IMR-90 (cell line): ENCODE measurements around the gene SYT8. TPM values are rescaled to one million over a fixed set of nuclear protein-coding genes. Genes with fewer than 3 reads are reported as not detected.

ENCODE experiments used
- ELK1 ChIP-seq: fragments of 150-350 bp; IDR thresholded peaks from 2 replicates; pipeline ENCODE4 v1.6.1; 2016; ENCODE audit warnings: low read depth, mild to moderate bottlenecking, low read length, moderate library complexity, borderline replicate concordance
- POLR2A ChIP-seq: IDR thresholded peaks from 2 replicates; pipeline ENCODE4 v1.6.1; 2012; ENCODE audit warnings: mild to moderate bottlenecking, low read depth, low read length
- RCOR1 ChIP-seq: IDR thresholded peaks from 2 replicates; pipeline ENCODE4 v1.6.1; 2012; ENCODE audit warnings: mild to moderate bottlenecking, low read length, improper control_type of control experiment; ENCODE audit not compliant: insufficient replicate concordance
- USF2 ChIP-seq: fragments of 150-350 bp; IDR thresholded peaks from 2 replicates; pipeline ENCODE4 v1.6.1; 2017; ENCODE audit warnings: mild to moderate bottlenecking, antibody characterized with exemption, low read length, low read depth
- polyA plus RNA-seq, 3 experiments: library from polyadenylated mRNA; depleted of rRNA; stranded (reverse); fragments of >200 nt; gene quantifications; 2 replicates each; pipeline ENCODE4 v1.2.3, GENCODE V29; 2012; ENCODE audit warnings: low replicate concordance in 1 of 3
- total RNA-seq: library from RNA; depleted of rRNA; stranded (reverse); fragments of >200 nt; gene quantifications from 2 replicates; pipeline ENCODE4 v1.2.3, GENCODE V29; 2012

Gene SYT8
- total and polyA plus RNA-seq, 2 of the 4 experiments (the other 2 are of a cell fraction), result not detected

- TF ChIP-seq USF2, result no peak
- no peak for TF ChIP-seq RCOR1
- TF ChIP-seq ELK1, result no peak
- TF ChIP-seq POLR2A, result no peak
Measured at GRCh38 chr11:1864231-1864630, 29.4 kb downstream of the SYT8 start (continued).
